GM10248 (cell line): Measurements from ENCODE around the gene STKLD1.
A peak's percentile ranks its signal among the peaks of the same experiment; 100 is the strongest.
"Not testable (repeated sequence)": the region's sequence is repeated elsewhere in the genome, so short reads cannot be mapped to it uniquely, and the experiment has no call there.

Source experiments
- CTCF ChIA-PET: fragments of 300-600 bp; sonication (Branson Sonifier 250); formaldehyde crosslinking; extraction: SDS; loops from one replicate; lab custom pipeline; 2021; ENCODE audit warnings: antibody characterized with exemption; lab: Yijun Ruan, JAX
- POLR2A ChIA-PET: fragments of 350-650 bp; sonication (Branson Sonifier 250); formaldehyde crosslinking; extraction: SDS; loops from one replicate; lab custom pipeline; 2020; ENCODE audit warnings: antibody characterized with exemption; lab: Yijun Ruan, JAX
- DNase-seq: peaks from one replicate; pipeline ENCODE4 v3.0.0; 2012; ENCODE audit errors: extremely low spot score
- TF ChIP-seq, protein P1 (sequence below): IDR thresholded peaks from 2 replicates; pipeline ENCODE4 v1.5.1; 2012; ENCODE audit warnings: mild to moderate bottlenecking, low read depth; ENCODE audit errors: extremely low read depth, missing control alignments, control extremely low read depth

The STKLD1 gene

DNA sequence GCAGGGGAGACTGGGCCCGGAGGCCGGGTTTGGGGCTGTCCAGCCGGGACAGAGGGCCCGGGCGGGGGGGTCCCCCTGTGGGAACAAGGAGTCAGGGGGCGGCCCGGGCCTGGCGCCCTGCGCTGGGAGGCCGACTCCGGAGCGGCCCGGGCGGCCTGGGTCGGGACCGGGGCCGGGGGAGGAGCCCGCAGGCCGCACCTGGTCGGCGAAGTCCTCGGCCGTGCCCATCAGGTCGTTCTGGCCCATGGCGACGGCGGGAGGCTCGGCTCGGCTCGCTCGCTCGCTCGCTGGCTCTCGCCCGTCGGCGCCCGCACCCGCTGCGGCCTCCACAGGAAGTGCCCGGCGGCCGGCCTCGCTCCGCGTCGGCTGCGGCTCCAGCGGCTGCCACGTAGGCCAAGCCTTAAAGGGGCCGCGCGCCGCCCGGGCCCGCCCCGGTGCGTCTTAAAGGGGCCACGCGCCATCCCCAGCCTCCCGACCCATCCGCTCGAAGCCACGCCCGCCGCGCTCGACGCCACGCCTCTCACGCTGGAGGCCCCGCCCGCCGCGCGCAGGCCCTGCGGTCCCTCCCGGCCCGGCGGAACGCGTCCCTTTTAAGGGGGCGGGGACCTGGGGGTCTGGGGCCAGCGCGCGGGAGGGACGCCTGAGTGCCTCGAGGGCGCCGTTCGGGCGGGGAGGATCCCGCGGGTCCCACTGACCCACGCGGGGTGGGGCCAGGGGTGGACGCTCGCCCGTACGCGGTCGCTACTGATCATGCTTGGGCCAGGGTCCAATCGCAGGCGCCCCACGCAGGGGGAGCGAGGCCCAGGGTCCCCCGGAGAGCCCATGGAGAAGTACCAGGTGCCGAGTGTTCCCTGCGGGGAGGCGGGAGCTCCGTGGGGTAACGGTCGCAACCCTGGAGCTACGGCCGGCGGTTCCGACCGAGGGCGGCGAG, at the start of gene STKLD1, which contains the start of gene SURF4:
STKLD1 (plus strand) TSS at position 643 of the 931 bp plus-strand sequence; CDS start at position 751, 108 bp downstream.
SURF4 (minus strand) TSS at position 337 of the 931 bp plus-strand sequence; CDS start at position 246, 91 bp downstream.
- CTCF ChIA-PET, result interaction anchor here (0.9 to 1.6 kb wide), 5 partner anchors 13 to 110 kb away, joined by 3 to 5 read pairs (median 3); no protein-coding TSS in a partner anchor
- POLR2A ChIA-PET, result interaction anchor here (1.1 to 2.5 kb wide), 3 partner anchors 13 to 28 kb away, joined by 3 to 10 read pairs (median 4); partner anchors contain the start of genes MED22 and RPL7A
- TF ChIP-seq, protein P1, sequence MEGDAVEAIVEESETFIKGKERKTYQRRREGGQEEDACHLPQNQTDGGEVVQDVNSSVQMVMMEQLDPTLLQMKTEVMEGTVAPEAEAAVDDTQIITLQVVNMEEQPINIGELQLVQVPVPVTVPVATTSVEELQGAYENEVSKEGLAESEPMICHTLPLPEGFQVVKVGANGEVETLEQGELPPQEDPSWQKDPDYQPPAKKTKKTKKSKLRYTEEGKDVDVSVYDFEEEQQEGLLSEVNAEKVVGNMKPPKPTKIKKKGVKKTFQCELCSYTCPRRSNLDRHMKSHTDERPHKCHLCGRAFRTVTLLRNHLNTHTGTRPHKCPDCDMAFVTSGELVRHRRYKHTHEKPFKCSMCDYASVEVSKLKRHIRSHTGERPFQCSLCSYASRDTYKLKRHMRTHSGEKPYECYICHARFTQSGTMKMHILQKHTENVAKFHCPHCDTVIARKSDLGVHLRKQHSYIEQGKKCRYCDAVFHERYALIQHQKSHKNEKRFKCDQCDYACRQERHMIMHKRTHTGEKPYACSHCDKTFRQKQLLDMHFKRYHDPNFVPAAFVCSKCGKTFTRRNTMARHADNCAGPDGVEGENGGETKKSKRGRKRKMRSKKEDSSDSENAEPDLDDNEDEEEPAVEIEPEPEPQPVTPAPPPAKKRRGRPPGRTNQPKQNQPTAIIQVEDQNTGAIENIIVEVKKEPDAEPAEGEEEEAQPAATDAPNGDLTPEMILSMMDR, result no peak
- DNase-seq, result peak; percentile 100

DNA sequence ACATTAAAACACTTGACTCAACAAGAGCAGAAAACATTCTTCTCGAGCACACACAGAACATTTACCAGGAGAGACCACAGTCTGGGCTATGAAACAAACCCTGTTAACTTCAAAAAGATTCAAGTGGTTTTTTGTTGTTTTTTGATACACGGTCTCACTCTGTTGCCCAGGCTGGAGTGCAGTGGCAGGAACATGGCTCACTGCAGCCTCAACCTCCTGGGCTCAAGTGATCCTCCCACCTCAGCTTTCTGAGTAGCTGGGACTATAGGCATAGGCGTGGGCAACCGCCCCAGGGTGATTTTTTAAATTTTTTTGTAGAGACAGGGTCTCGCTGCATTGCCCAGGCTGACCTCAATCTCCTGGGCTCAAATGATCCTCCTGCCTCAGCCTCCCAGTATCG, 49.1 kb upstream of the STKLD1 start:
- POLR2A ChIA-PET, DNase-seq, CTCF ChIA-PET: not testable (repeated sequence)

DNA sequence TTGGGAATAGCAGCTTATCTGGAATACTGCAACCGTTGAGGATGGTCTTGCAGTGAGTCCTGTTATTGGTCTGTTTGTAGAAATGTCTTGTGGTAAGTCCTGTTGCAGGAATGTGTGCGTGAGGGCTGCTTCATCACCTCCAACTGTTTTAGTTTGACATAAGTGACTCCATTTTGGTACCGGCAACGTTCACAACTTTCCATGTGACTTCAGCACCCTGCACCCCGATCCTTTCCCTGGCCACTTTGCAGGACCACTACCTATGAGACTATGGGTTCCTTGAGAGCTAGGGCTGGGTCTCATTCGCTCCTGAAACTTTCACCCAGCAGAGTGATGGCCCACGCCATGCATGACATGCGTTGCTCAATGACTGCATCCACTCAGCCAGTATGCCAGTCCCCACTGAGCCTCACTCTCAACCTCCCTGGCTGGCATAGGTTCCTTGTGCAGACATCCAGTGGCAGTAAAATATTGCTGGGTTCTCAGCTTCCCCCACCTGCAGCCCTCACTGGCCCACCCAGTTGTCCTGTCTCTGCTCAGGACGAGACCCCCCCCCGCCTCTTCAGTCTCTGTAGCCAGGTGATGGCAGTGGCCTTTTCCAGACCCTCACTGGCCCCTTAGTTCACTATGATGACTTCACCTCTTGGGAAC, 48.2 kb upstream of the STKLD1 start:
- no peak for DNase-seq
- CTCF ChIA-PET, result no interaction called here
- POLR2A ChIA-PET, result no interaction called here
- TF ChIP-seq, protein P1, result no peak

DNA sequence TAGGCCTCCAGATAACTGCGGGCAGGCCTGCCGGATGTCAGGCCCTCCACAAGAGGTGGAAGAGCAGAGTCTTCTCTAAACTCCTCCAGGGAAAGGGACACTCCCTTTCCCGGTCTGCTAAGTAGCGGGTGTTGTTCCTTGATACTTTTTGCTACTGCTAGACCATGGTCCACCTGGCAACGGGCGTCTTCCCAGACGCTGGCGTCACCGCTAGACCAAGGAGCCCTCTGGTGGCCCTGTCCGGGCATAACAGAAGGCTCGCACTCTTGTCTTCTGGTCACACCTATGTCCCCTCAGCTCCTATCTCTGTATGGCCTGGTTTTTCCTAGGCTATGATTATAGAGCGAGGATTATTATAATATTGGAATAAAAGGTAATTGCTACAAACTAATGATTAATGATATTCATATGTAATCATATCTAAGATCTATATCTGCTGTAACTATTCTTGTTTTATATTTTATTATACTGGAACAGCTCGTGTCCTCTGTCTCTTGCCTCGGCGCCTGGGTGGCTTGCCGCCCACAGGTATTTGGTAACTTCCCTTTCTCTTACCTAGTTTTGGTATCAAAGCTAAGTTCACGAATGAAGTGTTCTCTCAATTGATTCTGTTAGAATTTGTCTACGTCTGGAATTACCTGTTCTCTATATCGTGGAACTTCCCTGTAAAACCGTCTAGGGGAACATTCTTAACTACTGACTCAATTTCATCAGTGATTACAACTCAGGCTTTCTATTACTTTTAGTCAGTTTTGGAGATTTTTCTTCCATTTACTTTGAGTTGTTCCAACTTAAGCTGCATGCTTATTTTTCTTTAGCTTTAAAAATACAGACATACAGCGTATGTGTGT, 46.6 kb upstream of the STKLD1 start:
- ChIA-PET CTCF (interaction anchor here (0.7 to 2.6 kb wide), 12 partner anchors 9 to 429 kb away, joined by 3 to 14 read pairs (median 4); no protein-coding TSS in a partner anchor), POLR2A (interaction anchor here (1.2 kb wide), 1 partner anchor 45 kb away, joined by 3 read pairs; no protein-coding TSS in a partner anchor)
- TF ChIP-seq, protein P1, result peak; percentile 54
- DNase-seq, result not testable (repeated sequence)

DNA sequence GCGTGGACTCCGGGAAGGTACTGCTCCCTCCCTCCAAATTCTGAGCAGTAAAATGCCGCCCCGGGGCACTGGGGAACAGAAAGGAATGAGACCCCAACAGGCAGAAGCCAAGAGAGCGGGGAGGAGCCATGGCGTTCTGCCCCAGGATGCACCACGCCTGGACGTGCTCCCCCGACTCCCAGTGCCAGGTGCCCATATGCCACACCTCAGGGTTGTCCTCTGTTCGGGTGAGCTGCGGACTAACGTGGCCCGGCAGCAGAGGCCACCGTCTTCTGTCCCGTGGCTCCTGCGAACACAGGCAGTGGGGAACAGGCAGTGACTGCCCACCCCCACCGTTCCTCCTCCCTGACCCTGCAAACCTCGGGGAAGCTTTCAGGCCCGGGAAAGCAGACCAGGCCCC, 44.9 kb upstream of the STKLD1 start:
- no peak for DNase-seq
- TF ChIP-seq, protein P1, result no peak
- POLR2A ChIA-PET, result interaction anchor here (0.6 to 0.8 kb wide), 2 partner anchors 17 to 84 kb away, joined by 3 read pairs; partner anchors contain the start of genes MED22 and RPL7A
- CTCF ChIA-PET, result interaction anchor here (0.9 to 2.6 kb wide), 4 partner anchors 44 to 173 kb away, joined by 3 to 14 read pairs (median 4); no protein-coding TSS in a partner anchor
